Mesenchymal stem cell (in vitro differentiated cells and primary cell): ENCODE data around the gene PSMC3.

Experiments
- DNase-seq: peaks from one replicate; pipeline ENCODE4 v3.0.0-alpha.2; 2013
- H2AFZ ChIP-seq: one replicate; pipeline ENCODE4 v1.6.1; 2013; ENCODE audit warnings: low read depth, mild to moderate bottlenecking, control low read depth, inconsistent platforms, low read length, moderate library complexity
- H2AK5ac ChIP-seq: 2 replicates; pipeline ENCODE4 v1.6.1; 2013; ENCODE audit warnings: low read length, moderate library complexity, mild to moderate bottlenecking, inconsistent platforms; ENCODE audit not compliant: severe bottlenecking
- H2BK120ac ChIP-seq: one replicate; pipeline ENCODE4 v1.6.1; 2013; ENCODE audit warnings: low read depth, mild to moderate bottlenecking, inconsistent platforms, low read length, moderate library complexity
- H2BK12ac ChIP-seq, 2 experiments: one replicate each; pipeline ENCODE4 v1.6.1; 2013; ENCODE audit warnings: inconsistent platforms in 2 of 2, low read length in 2 of 2, mild to moderate bottlenecking in 2 of 2, moderate library complexity in 2 of 2, control low read depth in 1 of 2
- H2BK15ac ChIP-seq: one replicate; pipeline ENCODE4 v1.6.1; 2013; ENCODE audit warnings: mild to moderate bottlenecking, low read depth, inconsistent platforms; ENCODE audit not compliant: poor library complexity, severe bottlenecking
- H2BK5ac ChIP-seq: 2 replicates; pipeline ENCODE4 v1.6.1; 2013; ENCODE audit warnings: low read depth, mild to moderate bottlenecking, low read length, control low read depth, inconsistent platforms; ENCODE audit not compliant: poor library complexity, severe bottlenecking
- H3K14ac ChIP-seq, 2 experiments: one replicate each; pipeline ENCODE4 v1.6.1; 2013; ENCODE audit warnings: inconsistent platforms in 2 of 2, low read length in 2 of 2, control low read depth in 1 of 2, mild to moderate bottlenecking in 1 of 2, moderate library complexity in 1 of 2
- H3K18ac ChIP-seq, 2 experiments: one replicate each; pipeline ENCODE4 v1.6.1; 2013; ENCODE audit warnings: inconsistent platforms in 2 of 2, low read length in 2 of 2, control low read depth in 1 of 2, low read depth in 1 of 2, mild to moderate bottlenecking in 1 of 2
- H3K23ac ChIP-seq, 2 experiments: one replicate each; pipeline ENCODE4 v1.6.1; 2013; ENCODE audit warnings: inconsistent platforms in 2 of 2, low read length in 2 of 2, mild to moderate bottlenecking in 2 of 2, moderate library complexity in 2 of 2, control low read depth in 1 of 2
- H3K27ac ChIP-seq: 2 replicates; pipeline ENCODE4 v1.5.1; 2013; ENCODE audit warnings: mild to moderate bottlenecking, moderate library complexity, low read length, control low read depth, inconsistent platforms; ENCODE audit not compliant: poor library complexity, severe bottlenecking
- H3K27me3 ChIP-seq, 2 experiments: 2 replicates each; pipeline versions ENCODE4 v1.6.1 to v1.7.0; 2013; ENCODE audit warnings: low read length in 2 of 2, mild to moderate bottlenecking in 2 of 2, moderate library complexity in 2 of 2, control low read depth in 1 of 2, inconsistent platforms in 1 of 2; ENCODE audit not compliant: control insufficient read depth in 1 of 2, insufficient read depth in 1 of 2
- H3K36me3 ChIP-seq, 2 experiments: 2 replicates each; pipeline versions ENCODE4 v1.6.1 to v1.7.0; 2013; ENCODE audit warnings: low read length in 2 of 2, control low read depth in 1 of 2, inconsistent platforms in 1 of 2, low read depth in 1 of 2, mild to moderate bottlenecking in 1 of 2; ENCODE audit not compliant: insufficient read depth in 2 of 2, control insufficient read depth in 1 of 2
- H3K4ac ChIP-seq, 2 experiments: one replicate each; pipeline ENCODE4 v1.6.1; 2013; ENCODE audit warnings: inconsistent platforms in 2 of 2, low read length in 2 of 2, mild to moderate bottlenecking in 2 of 2, moderate library complexity in 2 of 2, control low read depth in 1 of 2, low read depth in 1 of 2
- H3K4me1 ChIP-seq: 2 replicates; pipeline ENCODE4 v1.6.1; 2013; ENCODE audit warnings: low read depth, low read length, control low read depth; ENCODE audit not compliant: control insufficient read depth, insufficient read depth
- H3K4me2 ChIP-seq: 2 replicates; pipeline ENCODE4 v1.6.1; 2013; ENCODE audit warnings: low read length, mild to moderate bottlenecking, inconsistent platforms; ENCODE audit not compliant: poor library complexity, severe bottlenecking
- H3K4me3 ChIP-seq, 2 experiments: 2 replicates each; pipeline versions ENCODE4 v1.5.1 to v1.7.0; 2013; ENCODE audit warnings: low read length in 2 of 2, mild to moderate bottlenecking in 2 of 2, control low read depth in 1 of 2, low read depth in 1 of 2; ENCODE audit not compliant: insufficient read depth in 1 of 2
- H3K79me1 ChIP-seq: replicated peaks from 2 replicates; pipeline ENCODE4 v1.6.1; 2013; ENCODE audit warnings: mild to moderate bottlenecking, control low read depth, low read length, inconsistent platforms; ENCODE audit not compliant: poor library complexity, severe bottlenecking
- H3K9ac ChIP-seq: 2 replicates; pipeline ENCODE4 v1.7.0; 2013; ENCODE audit warnings: mild to moderate bottlenecking, low read length, moderate library complexity
- H3K9me3 ChIP-seq: 2 replicates; pipeline ENCODE4 v1.7.0; 2013; ENCODE audit warnings: mild to moderate bottlenecking, low read length; ENCODE audit not compliant: control insufficient read depth
- H4K8ac ChIP-seq: one replicate; pipeline ENCODE4 v1.6.1; 2013; ENCODE audit warnings: inconsistent platforms, mild to moderate bottlenecking, low read length, moderate library complexity
- H4K91ac ChIP-seq: one replicate; pipeline ENCODE4 v1.6.1; 2013; ENCODE audit warnings: mild to moderate bottlenecking, low read length, inconsistent platforms
- WGBS: methylation state at CpG from one replicate; pipeline ENCODE4 v1.1.7; 2013; ENCODE audit warnings: mixed read lengths; 5-methylcytosine and 5-hydroxymethylcytosine counted together

Gene PSMC3

DNA sequence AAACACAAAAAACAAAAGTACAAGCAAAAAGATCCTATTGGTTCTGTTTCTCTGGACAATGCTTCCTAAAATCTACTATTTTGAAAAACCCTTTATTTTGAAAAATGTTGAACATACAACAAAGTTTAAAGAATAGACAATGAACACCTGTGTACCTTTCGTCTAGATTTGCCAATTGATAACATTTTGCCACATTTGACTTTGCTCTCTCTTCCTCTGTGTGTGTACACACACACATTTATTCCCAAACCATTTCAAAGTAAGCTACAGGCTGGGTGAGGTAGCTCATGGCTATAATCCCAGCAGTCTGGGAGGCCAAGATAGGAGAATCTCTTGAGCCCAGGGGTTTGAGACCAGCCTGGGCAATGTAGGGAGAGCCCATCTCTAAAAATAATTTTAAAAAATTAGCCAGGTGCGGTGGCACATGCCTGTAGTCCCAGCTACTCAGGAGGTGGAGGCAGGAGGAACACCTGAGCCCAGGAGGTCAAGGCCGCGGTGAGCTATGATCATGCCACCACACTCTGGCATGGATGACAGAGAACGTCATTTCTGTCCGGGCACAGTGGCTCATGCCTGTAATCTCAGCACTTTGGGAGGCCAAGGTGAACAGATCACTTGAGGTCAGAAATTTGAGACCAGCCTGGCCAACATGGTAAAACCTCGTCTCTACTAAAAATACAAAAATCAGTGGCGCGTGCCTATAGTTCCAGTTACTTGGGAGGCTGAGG is 5.3 kb upstream of the PSMC3 start:
- Histone ChIP-seq H4K8ac (no peak overlapping the region), H3K27ac (no peak overlapping the region), H2BK12ac (no peak overlapping the region), H3K4me2 (no peak overlapping the region), H3K9ac (no peak overlapping the region), H3K4ac (no peak overlapping the region), H2BK120ac (no peak overlapping the region), H2AK5ac (no peak overlapping the region), H3K4me1 (no peaks in the 10 kb centered on the region), H2BK15ac (no peak overlapping the region), H3K79me1 (no peaks in the 10 kb centered on the region), H2AFZ (no peak overlapping the region), H3K27me3 (no peaks in the 10 kb centered on the region), H3K36me3 (no peaks in the 10 kb centered on the region), H2BK5ac (no peak overlapping the region), H3K14ac (no peak overlapping the region), H3K4me3 (no peak overlapping the region), H3K18ac (no peak overlapping the region), H4K91ac (no peak overlapping the region), H3K9me3 (no peaks in the 10 kb centered on the region), H3K23ac (no peak overlapping the region)
- DNase-seq, result no peak
- WGBS, result 90% methylated on average over 9 of the region's 9 CpGs

DNA sequence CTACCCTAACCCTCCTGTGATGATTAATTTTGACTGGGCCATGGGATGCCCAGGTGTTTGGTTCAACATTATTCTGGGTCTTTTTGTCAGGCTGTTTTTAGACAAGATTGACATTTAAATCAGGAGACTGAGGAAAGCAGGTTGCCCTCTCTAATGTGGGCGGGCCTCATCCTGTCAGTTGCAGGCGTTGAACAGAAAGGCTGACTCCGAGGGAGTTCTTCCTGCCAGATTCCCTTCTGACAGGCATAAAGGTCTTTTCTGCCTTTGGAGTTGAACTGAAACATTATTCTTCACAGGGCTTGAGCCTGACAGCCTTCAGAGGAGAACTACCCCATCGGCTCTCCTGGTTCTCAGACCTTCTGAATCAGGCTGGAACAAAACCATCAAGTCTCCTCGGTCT is 4.3 kb upstream of the PSMC3 start:
- H3K9ac ChIP-seq, result no peak overlapping the region
- no peak overlapping the region for H2AK5ac ChIP-seq
- no peaks in the 10 kb centered on the region for H3K36me3 ChIP-seq
- H2AFZ ChIP-seq, result no peak overlapping the region
- no peaks in the 10 kb centered on the region for H3K27me3 ChIP-seq
- no peaks in the 10 kb centered on the region for H3K9me3 ChIP-seq
- no peak overlapping the region for H4K91ac ChIP-seq
- H4K8ac ChIP-seq, result no peak overlapping the region
- H3K79me1 ChIP-seq, result no peaks in the 10 kb centered on the region
- DNase-seq, result no peak
- H2BK12ac ChIP-seq, result no peak overlapping the region
- no peak overlapping the region for H3K27ac ChIP-seq
- no peak overlapping the region for H3K4me2 ChIP-seq
- no peak overlapping the region for H2BK5ac ChIP-seq
- WGBS, result 52% methylated on average over 4 of the region's 5 CpGs
- no peaks in the 10 kb centered on the region for H3K4me1 ChIP-seq
- H2BK15ac ChIP-seq, result no peak overlapping the region
- H2BK120ac ChIP-seq, result no peak overlapping the region
- no peak overlapping the region for H3K23ac ChIP-seq
- H3K4me3 ChIP-seq, result no peak overlapping the region
- no peak overlapping the region for H3K4ac ChIP-seq
- H3K18ac ChIP-seq, result no peak overlapping the region
- no peak overlapping the region for H3K14ac ChIP-seq

DNA sequence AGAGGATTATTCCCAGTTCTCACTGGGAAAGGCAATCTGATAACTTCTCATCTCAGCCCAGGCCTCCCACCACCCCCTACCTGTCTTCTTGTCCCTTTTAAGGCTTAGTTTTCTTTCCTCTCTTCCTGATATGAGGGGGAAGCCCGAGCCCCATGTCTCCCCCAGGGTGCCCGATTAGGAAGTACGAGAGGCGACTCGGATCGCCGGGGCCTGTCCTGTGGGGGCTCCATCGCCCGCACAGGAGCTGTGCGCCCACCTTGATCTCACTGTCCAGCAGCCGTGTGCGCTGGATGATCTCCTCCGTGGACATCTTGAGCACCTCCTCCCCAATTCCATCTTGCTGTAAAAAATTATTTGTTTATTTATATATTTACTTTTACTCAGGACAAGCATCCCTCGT is 628 bp downstream of the PSMC3 start:
- 0% methylated on average over 8 of the region's 14 CpGs for WGBS
- H3K4me2 ChIP-seq, result peak overlapping the region; percentile 86
- no peaks in the 10 kb centered on the region for H3K27me3 ChIP-seq

DNA sequence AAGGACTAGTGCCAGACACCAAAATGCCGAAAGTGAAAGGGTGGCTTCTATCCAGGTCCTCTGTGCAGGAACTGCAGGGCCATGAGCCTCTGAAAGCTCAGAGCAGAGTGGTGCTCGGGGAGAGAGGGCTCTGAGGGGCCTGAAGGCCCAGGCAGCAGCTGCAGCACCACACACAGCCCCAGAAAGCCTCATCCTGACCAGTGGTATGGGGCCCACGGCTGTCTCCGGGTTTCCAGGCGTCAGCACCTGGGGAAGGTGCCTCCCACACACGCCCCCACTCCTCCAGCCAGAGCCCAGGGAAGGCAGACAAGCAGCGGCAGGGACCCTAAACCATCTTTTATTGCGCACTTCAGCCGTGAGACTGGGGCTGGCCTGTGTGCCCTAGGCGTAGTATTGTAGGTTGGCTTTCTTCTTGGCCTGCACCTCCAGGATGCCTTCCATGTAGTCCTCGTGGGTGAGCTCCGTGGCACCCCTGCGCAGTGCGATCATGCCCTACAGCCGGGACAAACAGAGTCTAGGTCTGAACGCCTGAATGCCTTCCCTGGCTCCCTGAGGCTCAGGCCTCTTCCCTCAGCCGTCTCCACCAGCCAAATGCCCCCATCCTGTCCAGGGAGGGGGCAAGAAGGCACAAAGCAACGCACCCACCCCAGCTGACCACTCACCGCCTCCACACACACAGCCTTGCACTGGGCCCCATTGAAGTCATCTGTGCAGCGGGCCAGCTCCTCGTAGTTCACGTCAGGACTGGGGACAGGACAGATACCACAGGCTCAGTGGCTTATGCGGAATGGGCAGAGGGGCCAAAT is 7.6 kb downstream of the PSMC3 start:
- Histone ChIP-seq H2AFZ (no peak overlapping the region), H4K8ac (no peak overlapping the region), H3K18ac (no peak overlapping the region), H2AK5ac (no peak overlapping the region), H2BK120ac (no peak overlapping the region), H3K4me3 (no peak overlapping the region), H2BK5ac (no peak overlapping the region), H3K4me1 (peaks cover 26% of the 10 kb centered on the region), H3K23ac (no peak overlapping the region), H3K27me3 (no peaks in the 10 kb centered on the region), H3K36me3 (peaks cover 84 to 88% of the 10 kb centered on the region in 2 experiments), H2BK12ac (no peak overlapping the region), H3K9me3 (no peaks in the 10 kb centered on the region), H3K4me2 (no peak overlapping the region), H3K4ac (no peak overlapping the region), H3K79me1 (peaks cover 27% of the 10 kb centered on the region), H4K91ac (no peak overlapping the region), H2BK15ac (no peak overlapping the region), H3K27ac (no peak overlapping the region), H3K9ac (peak overlapping the region; percentile 28), H3K14ac (no peak overlapping the region)
- no peak for DNase-seq
- 96% methylated on average over 23 of the region's 23 CpGs for WGBS

More for the DNA sequence above, 628 bp downstream of the PSMC3 start:
- no peak overlapping the region for H2BK12ac ChIP-seq
- H3K36me3 ChIP-seq, result peaks cover 42 to 43% of the 10 kb centered on the region in 2 experiments
- no peak overlapping the region for H2BK5ac ChIP-seq
- DNase-seq, result no peak
- H3K9ac ChIP-seq, result peak overlapping the region; percentile 99
- peaks cover 26% of the 10 kb centered on the region for H3K79me1 ChIP-seq
- H2AFZ ChIP-seq, result no peak overlapping the region
- H3K23ac ChIP-seq, result no peak overlapping the region
- H4K8ac ChIP-seq, result no peak overlapping the region
- peak overlapping the region; percentile 50 for H2AK5ac ChIP-seq
- H3K4me3 ChIP-seq, result peak overlapping the region; percentile 92 to 95
- H3K14ac ChIP-seq, result peak overlapping the region in 1 of 2 experiments; percentile 39
- H3K4me1 ChIP-seq, result peaks cover 12% of the 10 kb centered on the region
- peak overlapping the region; percentile 89 for H2BK120ac ChIP-seq
- no peak overlapping the region for H2BK15ac ChIP-seq
- H3K4ac ChIP-seq, result peak overlapping the region in 1 of 2 experiments; percentile 81
- no peak overlapping the region for H4K91ac ChIP-seq
- H3K9me3 ChIP-seq, result no peaks in the 10 kb centered on the region
- H3K27ac ChIP-seq, result peak overlapping the region; percentile 92
- peak overlapping the region in 1 of 2 experiments; percentile 52 for H3K18ac ChIP-seq
